Brain microvascular endothelial cell (primary cell): Measurements from ENCODE around the gene ANKH.

Experiments
- DNase-seq: peaks from one replicate; pipeline ENCODE4 v3.0.0-alpha.2; 2020
- H3K27ac ChIP-seq: fragments of 250-450 bp; sonication (Bioruptor Pico); 2 replicates; pipeline ENCODE4 v1.5.1; 2020; ENCODE audit warnings: mild to moderate bottlenecking, moderate library complexity
- H3K27me3 ChIP-seq: fragments of 250-450 bp; sonication (Bioruptor Pico); replicated peaks from 2 replicates; pipeline ENCODE4 v1.5.1; 2020; ENCODE audit warnings: mild to moderate bottlenecking
- H3K36me3 ChIP-seq: fragments of 250-450 bp; sonication (Bioruptor Pico); replicated peaks from 2 replicates; pipeline ENCODE4 v1.5.1; 2020; ENCODE audit warnings: mild to moderate bottlenecking
- H3K4me3 ChIP-seq: 2 replicates; pipeline ENCODE4 v1.5.1; 2011; ENCODE audit warnings: low read depth, mild to moderate bottlenecking, control low read depth, low read length, moderate library complexity
- CTCF ChIP-seq: IDR thresholded peaks from 2 replicates; pipeline ENCODE4 v1.5.1; 2011; ENCODE audit warnings: low read depth, mild to moderate bottlenecking, moderate library complexity, low read length, control low read depth, inconsistent platforms; ENCODE audit errors: missing control alignments
- in situ Hi-C: cut with HindIII; loops from 2 replicates; pipeline ENCODE4 v1.10.0; 2017; ENCODE audit warnings: low sequenced_read_pairs, low pct_ligation_motif_present

Gene ANKH

GRCh38 chr5:14816999-14817761 lies 54.4 kb downstream of the ANKH start:
- TF ChIP-seq CTCF: no peak
- Histone ChIP-seq H3K27me3 (no peaks in the 10 kb centered on the region), H3K36me3 (no peaks in the 10 kb centered on the region), H3K27ac (peak overlapping the region; percentile 62), H3K4me3 (no peak overlapping the region)
- in situ Hi-C loops: no loop called here
- DNase-seq: peak; percentile 94

DNA sequence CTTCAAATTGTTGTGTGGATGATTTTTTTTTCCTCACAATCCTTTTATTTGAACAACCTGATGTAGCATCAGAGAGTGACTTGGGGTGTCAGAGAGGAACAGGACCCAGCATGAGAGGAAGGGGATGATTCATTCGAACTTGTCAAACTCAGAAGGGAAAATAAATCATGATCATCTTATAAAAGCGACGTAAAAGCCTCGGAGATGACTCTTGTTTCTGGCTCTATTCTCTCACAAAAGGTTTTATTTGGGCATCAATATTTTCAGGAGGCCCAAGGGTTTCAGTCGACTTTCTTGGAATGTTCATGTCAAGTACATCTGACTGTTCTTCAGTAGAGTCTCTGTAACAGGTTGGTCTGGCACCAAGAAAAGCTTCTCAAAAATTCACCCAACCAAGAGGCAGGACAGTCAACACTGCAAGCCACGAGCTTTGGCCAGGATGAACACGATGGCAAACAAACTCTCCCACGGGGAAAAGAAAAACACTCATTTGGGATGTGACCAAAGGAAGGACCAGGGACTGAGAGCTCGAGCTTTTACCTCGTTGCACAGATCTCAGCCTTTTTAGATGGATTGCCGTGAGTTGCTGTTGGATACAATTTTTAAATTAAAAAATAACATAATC lies 55.1 kb downstream of the ANKH start:
- no peaks in the 10 kb centered on the region for H3K36me3 ChIP-seq
- in situ Hi-C loops: no loop called here
- DNase-seq: no peak
- no peaks in the 10 kb centered on the region for H3K27me3 ChIP-seq
- H3K4me3 ChIP-seq: no peak overlapping the region
- H3K27ac ChIP-seq: peak overlapping the region; percentile 62
- no peak for TF ChIP-seq CTCF

- in situ Hi-C loops: no loop called here
- Histone ChIP-seq H3K27ac (no peak overlapping the region), H3K36me3 (no peaks in the 10 kb centered on the region), H3K27me3 (no peaks in the 10 kb centered on the region), H3K4me3 (no peak overlapping the region)
- no peak for DNase-seq
- no peak for TF ChIP-seq CTCF
These were observed 57.8 kb downstream of the ANKH start for GRCh38 chr5:14813747-14814146.

- no peak overlapping the region for H3K4me3 ChIP-seq
- in situ Hi-C loops: no loop called here
- no peak overlapping the region for H3K27ac ChIP-seq
- H3K27me3 ChIP-seq: no peaks in the 10 kb centered on the region
- no peaks in the 10 kb centered on the region for H3K36me3 ChIP-seq
- no peak for TF ChIP-seq CTCF
- no peak for DNase-seq
These were observed 59.4 kb downstream of the ANKH start for GRCh38 chr5:14812166-14812565.

DNA sequence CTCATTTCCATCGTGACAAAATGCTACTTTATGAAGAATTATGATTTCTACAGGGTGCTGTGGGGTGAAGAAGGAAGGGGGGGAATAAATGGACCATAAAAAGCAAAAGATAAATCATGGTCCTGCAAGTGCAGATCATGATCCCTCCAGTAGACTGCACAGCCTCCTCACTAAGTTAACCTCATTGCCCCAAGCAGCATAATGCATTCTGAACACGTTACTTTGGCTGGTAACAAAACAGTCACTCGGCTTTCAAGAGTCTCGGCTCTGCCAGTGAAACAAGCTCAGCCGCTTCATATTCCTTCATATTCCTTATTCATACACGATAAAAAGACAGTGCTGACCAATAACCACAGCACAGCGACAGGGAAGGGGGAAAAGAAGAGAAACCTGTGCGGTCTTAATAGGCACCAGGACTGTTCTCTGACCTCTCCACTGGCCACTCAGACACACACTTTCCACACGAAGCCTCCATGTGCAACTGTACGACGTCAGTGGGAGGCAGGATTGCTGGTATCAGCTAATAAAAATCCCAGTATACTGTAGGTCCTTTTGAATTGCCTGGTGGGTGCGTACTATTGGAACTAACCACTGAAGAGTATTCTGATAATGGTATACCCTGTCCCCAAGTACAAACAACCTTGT lies 60.5 kb downstream of the ANKH start:
- in situ Hi-C loops: no loop called here
- H3K27ac ChIP-seq: peak overlapping the region; percentile 95
- no peak for DNase-seq
- no peaks in the 10 kb centered on the region for H3K36me3 ChIP-seq
- no peaks in the 10 kb centered on the region for H3K27me3 ChIP-seq
- no peak overlapping the region for H3K4me3 ChIP-seq
- TF ChIP-seq CTCF: no peak
